Liver (tissue), 9 donors: ENCODE data around the gene MICU1. TPM values are rescaled to one million over a fixed set of nuclear protein-coding genes. Genes with fewer than 3 reads are reported as not detected.

Experiments used
- DNase-seq: peaks from one replicate; pipeline ENCODE4 v3.0.0-alpha.2; 2017; ENCODE audit warnings: low spot score
- H3K27ac ChIP-seq, 2 donors: one replicate each; pipeline ENCODE4 v1.7.0; 2013; ENCODE audit warnings: inconsistent platforms in 2 of 2, low read length in 2 of 2, control low read depth in 1 of 2, low read depth in 1 of 2, mild to moderate bottlenecking in 1 of 2
- H3K27me3 ChIP-seq, 4 donors: one replicate each; pipeline versions ENCODE4 v1.6.1 to v1.7.0; 2013; ENCODE audit warnings: low read length in 3 of 4, inconsistent platforms in 1 of 4, mild to moderate bottlenecking in 1 of 4, moderate library complexity in 1 of 4; ENCODE audit not compliant: control insufficient read depth in 4 of 4, insufficient read depth in 4 of 4
- H3K36me3 ChIP-seq, 4 donors: one replicate each; pipeline versions ENCODE4 v1.6.1 to v1.7.0; 2013; ENCODE audit warnings: low read length in 3 of 4, mild to moderate bottlenecking in 3 of 4, low read depth in 1 of 4, moderate library complexity in 1 of 4; ENCODE audit not compliant: control insufficient read depth in 4 of 4, insufficient read depth in 3 of 4
- H3K4me1 ChIP-seq, 4 donors: one replicate each; pipeline versions ENCODE4 v1.6.1 to v1.7.0; 2013; ENCODE audit warnings: low read length in 3 of 4, mild to moderate bottlenecking in 3 of 4, moderate library complexity in 1 of 4; ENCODE audit not compliant: control insufficient read depth in 4 of 4, insufficient read depth in 4 of 4
- H3K4me3 ChIP-seq, 3 donors: one replicate each; pipeline versions ENCODE4 v1.6.1 to v1.7.0; 2013; ENCODE audit warnings: low read length in 3 of 3, control low read depth in 1 of 3, low read depth in 1 of 3, mild to moderate bottlenecking in 1 of 3
- H3K9ac ChIP-seq, 2 donors: one replicate each; pipeline ENCODE4 v1.7.0; 2013; ENCODE audit warnings: low read length in 2 of 2, mild to moderate bottlenecking in 2 of 2, moderate library complexity in 2 of 2, control low read depth in 1 of 2, low read depth in 1 of 2
- H3K9me3 ChIP-seq, 4 donors: one replicate each; pipeline versions ENCODE4 v1.6.1 to v1.7.0; 2013; ENCODE audit warnings: low read length in 3 of 4; ENCODE audit not compliant: control insufficient read depth in 4 of 4
- EGR1 ChIP-seq, 2 donors: IDR thresholded peaks; 2 replicates each; pipeline ENCODE4 v1.6.1; 2016 to 2018; ENCODE audit warnings: antibody characterized with exemption in 2 of 2, low read depth in 2 of 2
- FOXA1 ChIP-seq: IDR thresholded peaks from 2 replicates; pipeline ENCODE4 v1.6.1; 2016; ENCODE audit warnings: antibody characterized with exemption
- FOXA2 ChIP-seq: IDR thresholded peaks from 2 replicates; pipeline ENCODE4 v1.6.1; 2016; ENCODE audit warnings: antibody characterized with exemption
- HNF4A ChIP-seq, 2 donors: conservative IDR thresholded peaks; 2 replicates each; pipeline ENCODE4 v1.6.1; 2016; ENCODE audit warnings: antibody characterized with exemption in 2 of 2, mild to moderate bottlenecking in 2 of 2
- JUND ChIP-seq, 2 donors: IDR thresholded peaks; 2 replicates each; pipeline ENCODE4 v1.6.1; 2016; ENCODE audit warnings: antibody characterized with exemption in 2 of 2
- NR2F2 ChIP-seq: IDR thresholded peaks from 2 replicates; pipeline ENCODE4 v1.6.1; 2016; ENCODE audit warnings: antibody characterized with exemption
- RAD21 ChIP-seq, 2 donors: IDR thresholded peaks; 2 replicates each; pipeline ENCODE4 v1.6.1; 2016; ENCODE audit warnings: antibody characterized with exemption in 2 of 2, mild to moderate bottlenecking in 2 of 2
- RXRA ChIP-seq, 2 donors: IDR thresholded peaks; 2 replicates each; pipeline ENCODE4 v1.6.1; 2017 to 2018; ENCODE audit warnings: antibody characterized with exemption in 2 of 2, mild to moderate bottlenecking in 1 of 2
- SP1 ChIP-seq: IDR thresholded peaks from 2 replicates; pipeline ENCODE4 v1.6.1; 2018; ENCODE audit warnings: antibody characterized with exemption, mild to moderate bottlenecking
- TAF1 ChIP-seq: conservative IDR thresholded peaks from 2 replicates; pipeline ENCODE4 v1.6.1; 2016; ENCODE audit warnings: antibody characterized with exemption, mild to moderate bottlenecking
- ZBTB33 ChIP-seq: IDR thresholded peaks from 2 replicates; pipeline ENCODE4 v1.6.1; 2016; ENCODE audit warnings: antibody characterized with exemption
- WGBS: extraction: QIAGEN DNeasy Blood & Tissue Kit; methylation state at CpG from one replicate; pipeline ENCODE4 v1.1.7; 2013; 5-methylcytosine and 5-hydroxymethylcytosine counted together
- polyA plus RNA-seq, 2 donors: library from polyadenylated mRNA; stranded (reverse) in 1 of 2; unstranded in 1 of 2; fragments of 200-250 nt in 1 of 2; fragments of >200 nt in 1 of 2; fragmentation: Nextera tagmentation in 1 of 2; extraction: Ambion mirVana in 1 of 2; gene quantifications; one replicate each; pipeline versions ENCODE4 v1.2.1 to v1.2.3, GENCODE V29; 2013 to 2015
- total RNA-seq, 2 donors: library from RNA; depleted of rRNA; stranded (reverse); fragments of >200 nt; gene quantifications; one replicate each; pipeline ENCODE4 v1.2.3, GENCODE V29; 2014
- TF ChIP-seq, protein P1 (sequence below): IDR thresholded peaks from 2 replicates; pipeline ENCODE4 v1.6.1; 2016; ENCODE audit warnings: antibody characterized with exemption, mild to moderate bottlenecking
- TF ChIP-seq, protein P2 (sequence below): IDR thresholded peaks from 2 replicates; pipeline ENCODE4 v1.6.1; 2016; ENCODE audit warnings: antibody characterized with exemption
- TF ChIP-seq, protein P3 (sequence below): IDR thresholded peaks from 2 replicates; pipeline ENCODE4 v1.6.1; 2016; ENCODE audit warnings: antibody characterized with exemption
- donor health status: healthy.
- donor health status: healthy.
- donor health status: healthy.
- donor health status: healthy.
- donor health status: healthy.

Gene MICU1
- total and polyA plus RNA-seq, 4 donors: 26.4 to 47.4 (median 32.1) TPM

DNA sequence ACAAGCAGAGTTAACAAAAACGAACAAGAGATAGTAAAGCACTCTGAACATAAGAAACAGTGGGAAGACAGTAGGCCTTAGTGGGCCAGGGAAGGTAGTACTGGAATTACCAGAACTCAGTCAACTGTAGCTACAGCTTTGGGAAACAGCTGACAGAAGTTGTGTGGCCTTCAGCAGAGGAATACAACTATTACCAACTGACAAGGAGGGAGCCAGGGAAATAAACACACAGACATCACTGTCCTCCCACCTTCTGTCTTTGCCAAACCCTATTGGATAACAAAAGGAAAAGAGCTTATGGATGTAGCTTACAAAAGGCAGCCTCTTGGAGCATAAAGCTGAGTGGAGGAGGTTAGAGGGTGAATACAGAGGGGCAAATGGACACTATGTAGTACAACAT is 15.4 kb downstream of the MICU1 start:
- 86% methylated on average over 1 of the region's 1 CpG for WGBS

GRCh38 chr10:72605122-72605521 is 20.8 kb downstream of the MICU1 start:
- Histone ChIP-seq H3K9me3 (no peaks in the 10 kb centered on the region), H3K9ac (no peak overlapping the region), H3K4me1 (no peaks in the 10 kb centered on the region), H3K4me3 (no peak overlapping the region), H3K27ac (no peak overlapping the region), H3K27me3 (no peaks in the 10 kb centered on the region), H3K36me3 (no peaks in the 10 kb centered on the region)
- WGBS: 87% methylated on average over 3 of the region's 3 CpGs
- TF ChIP-seq RAD21 (IDR thresholded peaks at IDR 0.05) (no peak), SP1 (no peak), HNF4A (conservative IDR thresholded peaks at IDR 0.05) (no peak), EGR1 (IDR thresholded peaks at IDR 0.05; ENCODE audit: low read depth in 2 of 2) (no peak), JUND (IDR thresholded peaks at IDR 0.05) (no peak), RXRA (IDR thresholded peaks at IDR 0.05) (no peak), ZBTB33 (no peak), TAF1 (no peak), FOXA2 (no peak)
- DNase-seq: no peak

More for the DNA sequence above, 15.4 kb downstream of the MICU1 start:
- TF ChIP-seq TAF1 (no peak), EGR1 (IDR thresholded peaks at IDR 0.05; ENCODE audit: low read depth in 2 of 2) (no peak)
- TF ChIP-seq, protein P1, sequence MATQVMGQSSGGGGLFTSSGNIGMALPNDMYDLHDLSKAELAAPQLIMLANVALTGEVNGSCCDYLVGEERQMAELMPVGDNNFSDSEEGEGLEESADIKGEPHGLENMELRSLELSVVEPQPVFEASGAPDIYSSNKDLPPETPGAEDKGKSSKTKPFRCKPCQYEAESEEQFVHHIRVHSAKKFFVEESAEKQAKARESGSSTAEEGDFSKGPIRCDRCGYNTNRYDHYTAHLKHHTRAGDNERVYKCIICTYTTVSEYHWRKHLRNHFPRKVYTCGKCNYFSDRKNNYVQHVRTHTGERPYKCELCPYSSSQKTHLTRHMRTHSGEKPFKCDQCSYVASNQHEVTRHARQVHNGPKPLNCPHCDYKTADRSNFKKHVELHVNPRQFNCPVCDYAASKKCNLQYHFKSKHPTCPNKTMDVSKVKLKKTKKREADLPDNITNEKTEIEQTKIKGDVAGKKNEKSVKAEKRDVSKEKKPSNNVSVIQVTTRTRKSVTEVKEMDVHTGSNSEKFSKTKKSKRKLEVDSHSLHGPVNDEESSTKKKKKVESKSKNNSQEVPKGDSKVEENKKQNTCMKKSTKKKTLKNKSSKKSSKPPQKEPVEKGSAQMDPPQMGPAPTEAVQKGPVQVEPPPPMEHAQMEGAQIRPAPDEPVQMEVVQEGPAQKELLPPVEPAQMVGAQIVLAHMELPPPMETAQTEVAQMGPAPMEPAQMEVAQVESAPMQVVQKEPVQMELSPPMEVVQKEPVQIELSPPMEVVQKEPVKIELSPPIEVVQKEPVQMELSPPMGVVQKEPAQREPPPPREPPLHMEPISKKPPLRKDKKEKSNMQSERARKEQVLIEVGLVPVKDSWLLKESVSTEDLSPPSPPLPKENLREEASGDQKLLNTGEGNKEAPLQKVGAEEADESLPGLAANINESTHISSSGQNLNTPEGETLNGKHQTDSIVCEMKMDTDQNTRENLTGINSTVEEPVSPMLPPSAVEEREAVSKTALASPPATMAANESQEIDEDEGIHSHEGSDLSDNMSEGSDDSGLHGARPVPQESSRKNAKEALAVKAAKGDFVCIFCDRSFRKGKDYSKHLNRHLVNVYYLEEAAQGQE: no peak
- Histone ChIP-seq H3K9me3 (no peaks in the 10 kb centered on the region), H3K4me3 (no peak overlapping the region), H3K27me3 (no peaks in the 10 kb centered on the region), H3K27ac (no peak overlapping the region), H3K36me3 (no peaks in the 10 kb centered on the region), H3K4me1 (peaks cover 0 to 9% (median 2%) of the 10 kb centered on the region in 4 donors), H3K9ac (no peak overlapping the region)
- no peak for DNase-seq

DNA sequence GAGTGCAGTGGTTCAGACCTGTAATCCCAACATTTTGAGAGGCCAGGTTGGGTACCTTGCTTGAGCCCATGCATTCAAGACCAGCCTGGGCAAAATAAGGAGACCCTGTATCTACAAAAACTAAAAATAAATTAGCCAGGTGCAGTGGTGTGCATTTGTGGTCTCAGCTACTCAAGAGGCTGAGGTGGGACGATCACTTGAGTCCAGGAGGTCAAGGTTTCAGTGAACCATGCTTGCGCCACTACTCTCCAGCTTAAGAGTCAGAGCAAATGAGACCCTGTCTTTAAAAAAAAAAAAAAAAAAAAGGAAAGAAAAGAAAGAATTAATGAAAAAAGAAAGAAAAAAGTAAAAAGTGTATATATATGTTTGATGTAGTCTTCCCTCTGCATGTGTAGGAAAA is 24.7 kb downstream of the MICU1 start:
- no peak overlapping the region for H3K4me3 ChIP-seq
- H3K36me3 ChIP-seq: no peaks in the 10 kb centered on the region
- 88% methylated on average over 2 of the region's 2 CpGs for WGBS
- TF ChIP-seq SP1 (no peak), FOXA2 (no peak), NR2F2 (no peak), FOXA1 (no peak), JUND (IDR thresholded peaks at IDR 0.05) (no peak)
- TF ChIP-seq, protein P2, sequence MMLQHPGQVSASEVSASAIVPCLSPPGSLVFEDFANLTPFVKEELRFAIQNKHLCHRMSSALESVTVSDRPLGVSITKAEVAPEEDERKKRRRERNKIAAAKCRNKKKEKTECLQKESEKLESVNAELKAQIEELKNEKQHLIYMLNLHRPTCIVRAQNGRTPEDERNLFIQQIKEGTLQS: no peak
- TF ChIP-seq, protein P3, sequence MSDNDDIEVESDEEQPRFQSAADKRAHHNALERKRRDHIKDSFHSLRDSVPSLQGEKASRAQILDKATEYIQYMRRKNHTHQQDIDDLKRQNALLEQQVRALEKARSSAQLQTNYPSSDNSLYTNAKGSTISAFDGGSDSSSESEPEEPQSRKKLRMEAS: no peak
- no peaks in the 10 kb centered on the region for H3K4me1 ChIP-seq
- no peak overlapping the region for H3K9ac ChIP-seq
- H3K9me3 ChIP-seq: no peaks in the 10 kb centered on the region
- no peaks in the 10 kb centered on the region for H3K27me3 ChIP-seq
- H3K27ac ChIP-seq: no peak overlapping the region
- no peak for DNase-seq
